Endothelial cell of umbilical vein (primary cell): ENCODE results near the gene PLA2G4E. TPM values are rescaled to one million over a fixed set of nuclear protein-coding genes. Genes with fewer than 3 reads are reported as not detected.

Experiments used
- BruUV-seq: library from RNA; stranded (reverse); fragments of 400-500 nt; replicated peaks from 2 replicates; lab custom pipeline; 2021; lab: Mats Ljungman, UMichigan
- CTCF ChIA-PET: fragments of 300-600, 350-600 bp; sonication (Branson Sonifier 250); formaldehyde crosslinking; loops from one replicate; lab custom pipeline; 2021; ENCODE audit warnings: antibody characterized with exemption, inconsistent platforms; lab: Charles Lee
- POLR2A ChIA-PET: fragments of 300-600, 350-600 bp; sonication (Branson Sonifier 250); formaldehyde crosslinking; loops from one replicate; lab custom pipeline; 2021; ENCODE audit warnings: antibody characterized with exemption, inconsistent platforms; lab: Charles Lee
- DNase-seq: peaks from one replicate; pipeline ENCODE4 v3.0.0-alpha.2; 2011; ENCODE audit warnings: low read depth, low spot score
- FAIRE-seq: peaks from 2 replicates; lab custom pipeline; 2011; peaks lifted over from hg19 to GRCh38; lab: Jason Lieb, UNC
- H2AFZ ChIP-seq: 2 replicates; pipeline ENCODE4 v1.6.0; 2012; ENCODE audit warnings: low read depth, low read length, control low read depth, inconsistent platforms
- H3K27ac ChIP-seq: 2 replicates; pipeline ENCODE4 v1.5.1; 2011; ENCODE audit warnings: low read depth, mild to moderate bottlenecking, control low read depth, low read length, moderate library complexity; ENCODE audit not compliant: insufficient read depth
- H3K27me3 ChIP-seq, 2 experiments: 2 replicates each; pipeline versions ENCODE4 v1.6.0 to v1.6.1; 2011; ENCODE audit warnings: low read length in 2 of 2, mixed read lengths in 1 of 2; ENCODE audit not compliant: control insufficient read depth in 2 of 2, insufficient read depth in 2 of 2
- H3K36me3 ChIP-seq, 2 experiments: 2 replicates in 1 of 2; 3 replicates in 1 of 2; pipeline ENCODE4 v1.5.1; 2011; ENCODE audit warnings: low read length in 2 of 2, mild to moderate bottlenecking in 1 of 2, moderate library complexity in 1 of 2; ENCODE audit not compliant: control insufficient read depth in 2 of 2, insufficient read depth in 2 of 2; ENCODE audit errors: extremely low read depth in 1 of 2
- H3K4me1 ChIP-seq: 3 replicates; pipeline ENCODE4 v1.5.1; 2011; ENCODE audit warnings: mild to moderate bottlenecking, low read length; ENCODE audit not compliant: control insufficient read depth, insufficient read depth; ENCODE audit errors: extremely low read depth
- H3K4me2 ChIP-seq: 2 replicates; pipeline ENCODE4 v1.6.1; 2011; ENCODE audit warnings: low read length, control low read depth, mixed read lengths; ENCODE audit not compliant: insufficient read depth
- H3K4me3 ChIP-seq, 3 experiments: fragments of 200-600 bp in 1 of 3; sonication (generic), shearing (Covaris generic) in 1 of 3; replicated peaks in 1 of 3; 2 replicates each; pipeline ENCODE4 v1.5.1; 2011 to 2016; ENCODE audit warnings: control low read depth in 3 of 3, low read length in 3 of 3, mild to moderate bottlenecking in 2 of 3, inconsistent platforms in 1 of 3, low read depth in 1 of 3, moderate library complexity in 1 of 3; ENCODE audit not compliant: insufficient read depth in 1 of 3
- H3K79me2 ChIP-seq: 2 replicates; pipeline ENCODE4 v1.6.0; 2012; ENCODE audit warnings: low read length, inconsistent platforms; ENCODE audit not compliant: control insufficient read depth, insufficient read depth
- H3K9ac ChIP-seq: replicated peaks from 2 replicates; pipeline ENCODE3; 2011; ENCODE audit warnings: low read length, control low read depth; ENCODE audit not compliant: insufficient read depth; ENCODE audit errors: extremely low read depth
- H3K9me1 ChIP-seq: replicated peaks from 3 replicates; pipeline ENCODE4 v1.6.0; 2011; ENCODE audit warnings: mild to moderate bottlenecking, low read length; ENCODE audit not compliant: control insufficient read depth, insufficient read depth; ENCODE audit errors: extremely low read depth
- H3K9me3 ChIP-seq: replicated peaks from 2 replicates; pipeline ENCODE4 v1.5.1; 2012; ENCODE audit warnings: low read length, inconsistent platforms; ENCODE audit not compliant: control insufficient read depth, insufficient read depth
- H4K20me1 ChIP-seq: replicated peaks from 2 replicates; pipeline ENCODE3; 2011; ENCODE audit warnings: mild to moderate bottlenecking, low read length; ENCODE audit not compliant: control insufficient read depth, insufficient read depth; ENCODE audit errors: extremely low read depth
- EZH2 ChIP-seq: IDR thresholded peaks from 2 replicates; pipeline ENCODE4 v1.6.1; 2012; ENCODE audit warnings: borderline replicate concordance, low read depth, mild to moderate bottlenecking, moderate library complexity, low read length, inconsistent platforms; ENCODE audit not compliant: severe bottlenecking
- FOS ChIP-seq: IDR thresholded peaks from 2 replicates; pipeline ENCODE4 v1.6.1; 2011; ENCODE audit warnings: mild to moderate bottlenecking, low read length, moderate library complexity, borderline replicate concordance; ENCODE audit not compliant: insufficient read depth
- GATA2 ChIP-seq: IDR thresholded peaks from 2 replicates; pipeline ENCODE4 v1.7.0; 2011; ENCODE audit warnings: low read depth, mild to moderate bottlenecking, moderate library complexity, mixed read lengths, low read length; ENCODE audit not compliant: insufficient read length, insufficient read depth
- JUN ChIP-seq: IDR thresholded peaks from 2 replicates; pipeline ENCODE4 v1.6.1; 2011; ENCODE audit warnings: borderline replicate concordance, low read depth; ENCODE audit not compliant: insufficient read length, insufficient read depth
- MYC ChIP-seq: IDR thresholded peaks from one replicate; pipeline ENCODE4 v1.6.1; 2011; ENCODE audit warnings: mild to moderate bottlenecking, low read depth, low read length
- POLR2A ChIP-seq: IDR thresholded peaks from 2 replicates; pipeline ENCODE4 v1.6.1; 2012; ENCODE audit warnings: low read depth, mild to moderate bottlenecking, control low read depth, low read length
- POLR2AphosphoS5 ChIP-seq: IDR thresholded peaks from 2 replicates; pipeline ENCODE4 v1.6.1; 2012; ENCODE audit warnings: low read depth, mild to moderate bottlenecking, control low read depth, low read length, moderate library complexity; ENCODE audit not compliant: insufficient read depth
- dilution Hi-C: fragments of 300-500 bp; cut with MboI; formaldehyde crosslinking; loops from one replicate; pipeline ENCODE4 v1.15.0; 2019; ENCODE audit warnings: low sequenced_read_pairs; ENCODE audit not compliant: extremely low pct_ligation_motif_present
- intact Hi-C: fragments of 100-400 bp; cut with micrococcal nuclease; formaldehyde crosslinking; loops from one replicate; pipeline ENCODE4 v1.10.0; 2022
- polyA plus RNA-seq, 4 experiments: library from polyadenylated mRNA; depleted of rRNA in 3 of 4; stranded (reverse) in 3 of 4; unstranded in 1 of 4; fragments of >200 nt; gene quantifications; 2 replicates each; pipeline versions ENCODE4 v1.2.1 to v1.2.3, GENCODE V29; 2011 to 2012; ENCODE audit warnings: missing spikeins in 1 of 4
- total RNA-seq: library from RNA; stranded (reverse); gene quantifications from 2 replicates; pipeline ENCODE4 v1.2.3, GENCODE V29; 2021
- TF ChIP-seq, protein P1 (sequence below): IDR thresholded peaks from 2 replicates; pipeline ENCODE4 v1.6.1; 2011; ENCODE audit not compliant: insufficient read depth, insufficient read length
- TF ChIP-seq, protein P2 (sequence below), 2 donors: IDR thresholded peaks; 1 replicate in 1 of 2; 2 replicates in 1 of 2; pipeline ENCODE4 v1.5.1; 2011; ENCODE audit warnings: low read length in 2 of 2, mild to moderate bottlenecking in 2 of 2, moderate library complexity in 2 of 2, control low read depth in 1 of 2, inconsistent platforms in 1 of 2, low read depth in 1 of 2; ENCODE audit not compliant: insufficient read depth in 1 of 2; ENCODE audit errors: extremely low read depth in 1 of 2

Gene PLA2G4E
- total and polyA plus RNA-seq, 2 donors (not counting 3 experiments of a cell fraction or from before 2014, with no cell fraction given) = not detected

DNA sequence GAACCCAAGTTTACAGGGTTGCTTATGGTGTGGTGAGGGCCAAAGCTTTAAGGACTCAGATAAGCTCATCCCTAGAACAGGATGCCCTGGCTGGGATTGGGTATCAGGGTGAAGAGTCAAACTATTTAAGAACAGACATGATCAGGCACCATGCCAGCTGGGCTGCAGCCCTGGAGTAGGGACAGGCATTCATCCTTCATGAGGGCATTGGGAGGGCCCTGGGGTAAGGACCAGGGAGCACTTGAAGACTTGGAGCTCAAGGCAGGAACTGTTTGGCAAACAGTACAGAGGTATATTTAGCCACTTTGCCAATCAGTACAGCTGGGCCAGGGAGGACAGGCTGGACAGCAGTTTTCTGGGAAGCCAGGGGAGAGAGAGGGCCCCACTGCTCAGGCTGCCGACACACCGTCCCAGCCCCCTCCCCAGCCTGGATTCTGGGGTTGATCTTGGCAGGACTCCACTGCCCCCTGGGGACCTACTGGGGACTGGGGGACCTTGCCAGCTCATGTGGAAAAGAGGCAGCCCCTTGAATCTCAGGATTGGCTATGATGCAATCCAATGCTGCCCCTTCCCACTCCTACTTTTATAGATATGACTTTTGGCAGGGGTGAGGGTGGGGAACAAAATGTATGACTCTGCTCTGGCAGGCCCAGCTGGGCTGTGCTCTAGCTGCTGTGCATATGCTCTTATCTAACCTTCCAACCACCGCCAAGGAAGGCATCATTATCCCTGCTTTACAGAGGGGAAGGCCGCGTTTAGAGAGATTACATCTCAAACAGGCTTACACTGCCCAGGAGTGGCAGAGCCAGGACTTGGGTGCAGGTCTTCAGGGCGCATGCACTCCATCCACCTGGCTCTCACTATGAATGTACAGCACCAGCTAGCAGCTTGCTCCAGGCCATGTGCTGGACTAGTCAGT lies 2.3 kb downstream of the PLA2G4E start:
- no peak overlapping the region for H3K27ac ChIP-seq
- no peak overlapping the region for H3K4me2 ChIP-seq
- H3K9me3 ChIP-seq = no peaks in the 10 kb centered on the region
- no peak for TF ChIP-seq EZH2
- TF ChIP-seq, protein P1, sequence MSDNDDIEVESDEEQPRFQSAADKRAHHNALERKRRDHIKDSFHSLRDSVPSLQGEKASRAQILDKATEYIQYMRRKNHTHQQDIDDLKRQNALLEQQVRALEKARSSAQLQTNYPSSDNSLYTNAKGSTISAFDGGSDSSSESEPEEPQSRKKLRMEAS = no peak
- no peak for TF ChIP-seq GATA2
- BruUV-seq = no TSS peak
- DNase-seq (no peak), FAIRE-seq (no peak)
- H4K20me1 ChIP-seq = no peaks in the 10 kb centered on the region
- H3K4me1 ChIP-seq = no peaks in the 10 kb centered on the region
- ChIA-PET CTCF (interaction anchor here (1.0 to 1.4 kb wide), 2 partner anchors 38 to 66 kb away, joined by 3 read pairs; no protein-coding TSS in a partner anchor), POLR2A (no interaction called here)
- H2AFZ ChIP-seq = no peak overlapping the region
- H3K79me2 ChIP-seq = no peaks in the 10 kb centered on the region
- H3K9ac ChIP-seq = no peak overlapping the region
- intact Hi-C loops = no loop called here
- dilution Hi-C loops = no loop called here
- peaks cover 2 to 5% of the 10 kb centered on the region in 2 experiments for H3K27me3 ChIP-seq
- no peaks in the 10 kb centered on the region for H3K9me1 ChIP-seq
- H3K4me3 ChIP-seq = no peak overlapping the region
- H3K36me3 ChIP-seq = no peaks in the 10 kb centered on the region

DNA sequence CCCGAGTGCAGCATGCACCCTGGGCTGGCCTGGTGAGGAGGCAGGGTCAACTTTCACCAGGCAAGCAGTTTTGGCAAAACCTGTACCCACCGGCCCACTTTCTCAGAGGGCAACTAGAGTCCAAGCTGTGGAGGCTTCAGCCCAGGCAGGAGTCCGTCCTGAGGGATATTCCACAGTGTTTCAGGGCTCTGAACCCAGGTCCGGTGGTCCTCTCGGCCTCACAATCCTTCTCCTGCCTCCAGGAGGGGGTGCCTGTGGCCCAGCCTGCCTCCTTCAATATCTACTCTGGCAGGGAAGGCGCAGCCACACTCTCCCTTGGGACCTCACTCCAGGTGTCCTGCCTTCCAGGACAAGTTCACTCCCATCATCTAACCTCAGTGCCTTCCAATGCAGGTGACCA lies 3.9 kb downstream of the PLA2G4E start:
- H3K9me3 ChIP-seq = no peaks in the 10 kb centered on the region
- no peaks in the 10 kb centered on the region for H3K79me2 ChIP-seq
- no TSS peak for BruUV-seq
- no peak overlapping the region for H2AFZ ChIP-seq
- CTCF ChIA-PET = no interaction called here
- no peaks in the 10 kb centered on the region for H3K9me1 ChIP-seq
- POLR2A ChIA-PET = no interaction called here
- FAIRE-seq = no peak
- H3K9ac ChIP-seq = no peak overlapping the region
- H3K36me3 ChIP-seq = no peaks in the 10 kb centered on the region
- H4K20me1 ChIP-seq = no peaks in the 10 kb centered on the region
- H3K4me1 ChIP-seq = no peaks in the 10 kb centered on the region
- dilution Hi-C loops = no loop called here
- H3K27ac ChIP-seq = no peak overlapping the region
- H3K4me2 ChIP-seq = no peak overlapping the region
- H3K4me3 ChIP-seq = no peak overlapping the region
- no peak for DNase-seq
- TF ChIP-seq POLR2AphosphoS5 (no peak), EZH2 (no peak), FOS (no peak), JUN (no peak), MYC (no peak), POLR2A (no peak), GATA2 (no peak)
- TF ChIP-seq, protein P1 = no peak
- TF ChIP-seq, protein P2, sequence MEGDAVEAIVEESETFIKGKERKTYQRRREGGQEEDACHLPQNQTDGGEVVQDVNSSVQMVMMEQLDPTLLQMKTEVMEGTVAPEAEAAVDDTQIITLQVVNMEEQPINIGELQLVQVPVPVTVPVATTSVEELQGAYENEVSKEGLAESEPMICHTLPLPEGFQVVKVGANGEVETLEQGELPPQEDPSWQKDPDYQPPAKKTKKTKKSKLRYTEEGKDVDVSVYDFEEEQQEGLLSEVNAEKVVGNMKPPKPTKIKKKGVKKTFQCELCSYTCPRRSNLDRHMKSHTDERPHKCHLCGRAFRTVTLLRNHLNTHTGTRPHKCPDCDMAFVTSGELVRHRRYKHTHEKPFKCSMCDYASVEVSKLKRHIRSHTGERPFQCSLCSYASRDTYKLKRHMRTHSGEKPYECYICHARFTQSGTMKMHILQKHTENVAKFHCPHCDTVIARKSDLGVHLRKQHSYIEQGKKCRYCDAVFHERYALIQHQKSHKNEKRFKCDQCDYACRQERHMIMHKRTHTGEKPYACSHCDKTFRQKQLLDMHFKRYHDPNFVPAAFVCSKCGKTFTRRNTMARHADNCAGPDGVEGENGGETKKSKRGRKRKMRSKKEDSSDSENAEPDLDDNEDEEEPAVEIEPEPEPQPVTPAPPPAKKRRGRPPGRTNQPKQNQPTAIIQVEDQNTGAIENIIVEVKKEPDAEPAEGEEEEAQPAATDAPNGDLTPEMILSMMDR (IDR thresholded peaks at IDR 0.05; ENCODE audit: extremely low read depth in 1 of 2, insufficient read depth in 1 of 2, low read depth in 1 of 2, low read length in 2 of 2) = no peak
- H3K27me3 ChIP-seq = peaks cover 1 to 3% of the 10 kb centered on the region in 2 experiments
- intact Hi-C loops = no loop called here
